ENCODE data around the gene PLEKHG5.

- no peak for TF ChIP-seq TARDBP (IDR thresholded peaks at IDR 0.05)
- no peak for TF ChIP-seq ZNF384 (IDR thresholded peaks at IDR 0.05)
- no peak for TF ChIP-seq LEF1 (IDR thresholded peaks at IDR 0.05; ENCODE audit: borderline replicate concordance)
Measured at GRCh38 chr1:6463120-6463412, 28.4 kb downstream of the PLEKHG5 start.

Data from HEK293T (cell line).